ENCODE data around the gene SAA1.

The SAA1 gene

GRCh38 chr11:18280438-18281045 lies 14.5 kb downstream of the SAA1 start:
- POLR2A ChIA-PET = no interaction called here

DNA sequence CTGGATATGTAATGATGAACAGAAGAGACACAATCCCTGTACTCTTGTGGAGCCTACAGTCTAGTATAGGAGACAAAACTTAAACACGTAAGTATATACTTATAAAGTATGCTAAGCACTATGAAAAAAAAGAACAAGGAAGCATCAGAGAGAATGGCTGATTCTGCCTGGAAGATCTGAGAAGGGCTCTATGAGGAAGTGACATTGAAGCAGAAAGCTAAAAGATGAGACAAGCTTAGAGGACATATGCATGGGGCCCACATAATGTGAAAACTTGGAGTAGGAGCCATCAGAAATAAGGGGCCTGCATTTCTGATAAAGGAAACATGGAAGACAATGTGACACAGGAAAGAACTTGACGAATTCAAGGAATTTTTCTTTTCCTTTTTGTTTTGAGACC lies 16.6 kb downstream of the SAA1 start:
- no peak overlapping the region for H3K4me3 ChIP-seq (ENCODE audit: low read depth, low read length)
- POLR2A ChIA-PET = no interaction called here
- no peak for DNase-seq (ENCODE audit: low read depth, low spot score)
- CTCF ChIA-PET = no interaction called here
- TF ChIP-seq CTCF (IDR thresholded peaks at IDR 0.05; ENCODE audit: insufficient read depth, low read length, missing control alignments) = no peak

More at GRCh38 chr11:18280438-18281045, 14.5 kb downstream of the SAA1 start:
- TF ChIP-seq CTCF (IDR thresholded peaks at IDR 0.05; ENCODE audit: insufficient read depth, low read length, missing control alignments) = no peak
- CTCF ChIA-PET = interaction anchor here (1.0 to 1.2 kb wide), 2 partner anchors 12 to 37 kb away, joined by 3 read pairs; no protein-coding TSS in a partner anchor
- no peak for DNase-seq (ENCODE audit: low read depth, low spot score)
- no peak overlapping the region for H3K4me3 ChIP-seq (ENCODE audit: low read depth, low read length)

DNA sequence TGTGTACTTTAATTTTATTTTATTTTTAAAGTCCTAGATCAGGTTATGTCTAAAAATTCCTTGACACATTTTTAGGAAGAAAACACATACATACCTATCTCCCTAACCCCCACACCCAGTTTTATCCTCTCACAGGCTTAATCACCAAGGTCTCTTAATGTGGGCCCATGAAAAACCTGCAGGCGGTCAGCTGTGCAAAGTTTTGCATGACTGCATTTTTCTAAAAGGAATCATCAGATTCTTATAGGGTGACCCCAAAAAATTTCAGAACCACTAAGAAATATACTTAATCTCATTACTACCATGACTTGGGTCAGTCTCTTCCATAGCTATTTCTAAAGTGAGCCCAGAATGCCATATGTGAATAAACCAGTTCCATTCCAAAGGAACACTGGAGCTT lies 19.8 kb downstream of the SAA1 start:
- CTCF ChIA-PET = interaction anchor here (1.0 kb wide), 1 partner anchor 447 kb away, joined by 3 read pairs; no protein-coding TSS in a partner anchor
- no peak for TF ChIP-seq CTCF (IDR thresholded peaks at IDR 0.05; ENCODE audit: insufficient read depth, low read length, missing control alignments)
- DNase-seq (ENCODE audit: low read depth, low spot score) = no peak
- no peak overlapping the region for H3K4me3 ChIP-seq (ENCODE audit: low read depth, low read length)
- POLR2A ChIA-PET = no interaction called here

DNA sequence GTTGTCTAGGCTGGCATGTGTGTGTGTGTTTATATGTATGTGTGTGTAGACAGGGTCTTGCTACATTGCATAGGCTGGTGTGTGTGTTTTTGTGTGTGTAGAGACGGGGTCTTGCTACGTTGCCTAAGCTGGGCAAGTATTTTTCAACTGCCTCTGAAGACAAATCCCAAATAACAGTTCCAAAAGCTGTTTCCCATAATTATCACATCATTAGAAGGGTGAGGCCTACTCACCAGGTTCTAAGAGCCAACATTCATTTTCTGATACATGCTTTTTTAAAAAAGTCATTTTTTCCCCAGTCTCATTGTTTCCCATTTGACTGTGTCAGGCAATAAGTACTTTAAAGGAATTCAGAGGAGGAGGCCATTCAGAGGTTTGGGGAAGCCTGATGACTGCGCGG lies 22.8 kb downstream of the SAA1 start:
- H3K4me3 ChIP-seq (ENCODE audit: low read depth, low read length) = no peak overlapping the region
- DNase-seq (ENCODE audit: low read depth, low spot score) = no peak
- TF ChIP-seq CTCF (IDR thresholded peaks at IDR 0.05; ENCODE audit: insufficient read depth, low read length, missing control alignments) = no peak
- POLR2A ChIA-PET = no interaction called here
- CTCF ChIA-PET = no interaction called here

- no peak for DNase-seq (ENCODE audit: low read depth, low spot score)
- no peak for TF ChIP-seq CTCF (IDR thresholded peaks at IDR 0.05; ENCODE audit: insufficient read depth, low read length, missing control alignments)
- ChIA-PET CTCF (interaction anchor here (1.0 kb wide), 1 partner anchor 11 kb away, joined by 4 read pairs; no protein-coding TSS in a partner anchor), POLR2A (interaction anchor here (0.7 kb wide), 1 partner anchor 189 kb away, joined by 3 read pairs; the partner anchor contains the start of gene SAAL1)
- no peak overlapping the region for H3K4me3 ChIP-seq (ENCODE audit: low read depth, low read length)
Measured at GRCh38 chr11:18294862-18295261, 28.8 kb downstream of the SAA1 start.

GRCh38 chr11:18295316-18295715 lies 29.3 kb downstream of the SAA1 start:
- ChIA-PET POLR2A (interaction anchor here (0.7 kb wide), 1 partner anchor 189 kb away, joined by 3 read pairs; the partner anchor contains the start of gene SAAL1), CTCF (interaction anchor here (1.0 kb wide), 1 partner anchor 10 kb away, joined by 4 read pairs; no protein-coding TSS in a partner anchor)
- TF ChIP-seq CTCF (IDR thresholded peaks at IDR 0.05; ENCODE audit: insufficient read depth, low read length, missing control alignments) = no peak
- DNase-seq (ENCODE audit: low read depth, low spot score) = no peak
- H3K4me3 ChIP-seq (ENCODE audit: low read depth, low read length) = no peak overlapping the region
